Renal cortex interstitium (tissue), 11 donors: ENCODE measurements around the gene CENPF. TPM values are rescaled to one million over a fixed set of nuclear protein-coding genes. Genes with fewer than 3 reads are reported as not detected.
A peak's percentile ranks its signal among the peaks of the same experiment; 100 is the strongest.
"Not testable (repeated sequence)": the region's sequence is repeated elsewhere in the genome, so short reads cannot be mapped to it uniquely, and the experiment has no call there.

Experiments used
- DNase-seq, 11 donors: peaks; one replicate each; pipeline ENCODE4 v3.0.0-alpha.2; 2013; ENCODE audit warnings: low read depth in 9 of 11, low spot score in 4 of 11; ENCODE audit errors: extremely low read depth in 1 of 11
- polyA plus RNA-seq, 3 donors: library from polyadenylated mRNA; unstranded; fragments of 120-200 nt; gene quantifications; one replicate each; pipeline ENCODE4 v1.2.1, GENCODE V29; 2013; ENCODE audit not compliant: insufficient read length in 3 of 3

The CENPF gene
- polyA plus RNA-seq, 3 donors = 74.9 to 135 (median 112) TPM

- not testable (repeated sequence) for DNase-seq
Measured at GRCh38 chr1:214576120-214576519, 26.9 kb upstream of the CENPF start.

DNA sequence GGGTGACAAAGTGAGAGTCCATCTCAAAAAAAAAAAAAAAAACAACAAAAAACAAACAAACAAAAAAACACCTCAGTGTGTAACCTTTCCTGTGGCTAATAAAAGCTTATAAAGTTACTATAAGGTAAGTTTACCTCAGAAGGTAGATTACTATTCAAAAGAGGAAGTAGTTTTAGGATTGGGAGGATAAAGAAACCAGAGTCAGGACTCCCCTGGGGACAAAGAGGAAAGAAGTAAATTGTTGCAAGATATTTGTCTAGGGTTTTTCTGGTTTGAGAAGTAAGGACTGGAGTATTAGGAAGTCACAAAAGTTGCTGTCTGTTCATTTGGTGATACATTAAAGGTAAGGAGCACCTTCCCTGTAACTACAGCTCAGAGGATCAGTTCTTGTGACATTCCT is 23.8 kb upstream of the CENPF start:
- no peak for DNase-seq

DNA sequence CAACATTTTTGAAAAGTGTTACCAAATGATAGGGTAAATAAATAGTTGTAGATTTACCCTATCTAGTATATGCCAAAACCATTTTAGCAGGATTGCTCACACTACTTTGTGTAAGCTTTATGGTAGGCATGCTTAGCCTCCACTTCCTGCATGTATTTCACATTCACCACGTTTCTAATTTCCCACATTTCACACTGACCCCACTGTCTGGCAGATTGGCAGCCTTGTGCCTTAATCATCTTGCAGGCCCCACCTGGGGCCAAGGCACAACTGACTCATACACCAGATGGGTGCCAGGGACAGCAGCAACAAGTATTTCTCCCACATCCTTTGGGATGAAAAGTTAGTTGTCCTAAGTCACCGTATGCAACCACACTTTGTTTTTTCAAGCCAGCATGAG is 21.2 kb upstream of the CENPF start:
- no peak for DNase-seq

- no peak for DNase-seq
Measured at GRCh38 chr1:214582289-214582891, 20.6 kb upstream of the CENPF start.

GRCh38 chr1:214583113-214583512 is 19.9 kb upstream of the CENPF start:
- DNase-seq = no peak

DNA sequence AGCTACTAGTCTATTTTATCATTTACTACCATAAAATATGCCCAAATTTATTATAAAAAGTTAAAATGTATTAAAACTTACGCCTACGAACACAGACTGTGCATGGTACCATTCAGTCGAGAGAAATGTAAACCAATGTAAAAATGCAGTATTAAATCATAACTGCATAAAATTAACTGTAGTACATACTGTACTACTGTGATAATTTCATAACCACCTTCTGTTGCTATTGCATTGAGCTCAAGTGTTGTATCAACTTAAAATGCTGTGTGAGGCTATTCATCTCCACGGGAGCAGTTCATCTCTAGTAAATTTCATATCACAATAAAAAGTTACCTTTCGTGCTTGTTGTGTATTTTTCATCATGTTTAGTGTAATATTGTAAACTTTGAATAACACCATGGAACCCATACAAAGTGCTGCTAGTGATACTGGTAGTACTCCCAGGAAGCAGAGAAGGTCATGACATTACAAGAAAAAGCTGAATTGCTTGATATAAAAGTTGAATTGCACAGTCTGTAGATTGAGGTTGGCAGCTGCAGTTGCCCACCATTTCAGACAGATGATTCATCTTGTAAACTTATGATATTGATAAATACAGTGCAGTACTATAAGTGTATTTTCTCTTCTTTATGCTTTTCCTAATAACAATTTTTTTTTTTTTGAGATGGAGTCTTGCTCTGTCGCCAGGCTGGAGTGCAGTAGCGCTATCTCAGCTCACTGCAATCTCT is 19.0 kb upstream of the CENPF start:
- no peak for DNase-seq

DNA sequence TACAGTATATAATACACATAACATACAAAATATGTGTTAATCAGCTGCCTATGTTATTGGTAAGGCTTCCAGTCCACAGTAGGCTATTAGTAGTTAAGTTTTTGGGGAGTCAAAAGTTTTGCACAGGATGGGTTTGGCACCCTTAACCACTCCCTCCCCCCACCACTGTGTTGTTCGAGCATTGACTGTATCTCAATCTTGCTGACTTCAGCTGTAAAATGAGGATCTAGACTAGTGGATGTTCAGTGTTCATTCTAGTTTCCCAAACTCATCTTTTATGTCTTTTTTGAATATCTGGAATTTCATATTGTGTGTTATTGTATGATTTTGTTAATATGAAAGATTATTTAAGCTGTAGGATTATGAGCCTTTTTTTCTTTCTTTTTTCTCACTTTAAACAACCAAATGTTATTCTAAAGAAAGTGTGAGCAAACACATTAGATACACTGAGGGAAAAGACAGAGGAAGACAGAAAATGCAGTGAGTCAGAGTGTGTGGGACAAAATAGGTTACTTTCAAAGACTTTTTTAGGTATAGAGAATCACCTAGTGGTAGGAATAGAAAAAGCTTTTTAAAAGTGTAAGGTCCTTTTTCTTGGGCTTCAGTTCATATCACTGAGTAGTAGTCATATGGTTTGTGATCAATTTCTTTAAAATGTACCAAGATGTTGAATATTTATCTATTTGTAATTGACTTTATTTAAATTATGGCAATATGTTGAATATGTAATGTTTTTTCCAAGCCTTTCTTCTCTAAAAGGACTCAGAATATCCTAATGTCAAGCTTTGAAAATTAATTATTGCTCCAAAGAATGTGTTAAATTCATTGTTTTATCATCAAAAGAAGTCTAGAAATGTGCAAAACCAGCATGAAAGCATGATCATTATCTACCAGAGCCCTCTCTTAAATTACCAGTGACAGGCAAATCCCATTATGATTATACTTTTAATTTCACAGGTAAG is 17.9 kb upstream of the CENPF start:
- DNase-seq = peak in 2 of 11 donors; percentile 19 to 56

- no peak for DNase-seq
Measured at GRCh38 chr1:214586621-214587020, 16.4 kb upstream of the CENPF start.

GRCh38 chr1:214587165-214587564 is 15.8 kb upstream of the CENPF start:
- DNase-seq = no peak

- DNase-seq = no peak
Measured at GRCh38 chr1:214588963-214589597, 13.9 kb upstream of the CENPF start.

GRCh38 chr1:214590696-214591095 is 12.3 kb upstream of the CENPF start:
- no peak for DNase-seq

- not testable (repeated sequence) for DNase-seq
Measured at GRCh38 chr1:214591918-214592317, 11.1 kb upstream of the CENPF start.

DNA sequence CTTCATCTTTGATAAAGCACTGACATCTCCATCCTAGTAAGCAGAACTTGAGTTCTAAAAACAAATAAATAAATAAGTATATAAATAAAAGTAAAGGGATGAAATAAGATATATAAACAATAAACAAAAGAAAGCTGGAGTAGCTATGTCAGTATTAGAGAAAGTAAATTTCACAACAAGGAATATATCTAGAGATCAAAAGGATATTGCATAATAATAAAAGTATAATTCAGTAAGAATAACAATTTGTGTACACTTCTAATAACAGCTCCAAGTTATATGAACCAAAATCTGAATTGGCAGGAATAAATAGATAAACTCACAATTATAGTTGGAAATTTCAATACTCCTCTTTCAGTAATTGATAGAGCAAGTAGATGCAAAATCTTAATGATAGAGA is 9.8 kb upstream of the CENPF start:
- DNase-seq = no peak

- DNase-seq = no peak
Measured at GRCh38 chr1:214603819-214604252, 841 bp downstream of the CENPF start.

DNA sequence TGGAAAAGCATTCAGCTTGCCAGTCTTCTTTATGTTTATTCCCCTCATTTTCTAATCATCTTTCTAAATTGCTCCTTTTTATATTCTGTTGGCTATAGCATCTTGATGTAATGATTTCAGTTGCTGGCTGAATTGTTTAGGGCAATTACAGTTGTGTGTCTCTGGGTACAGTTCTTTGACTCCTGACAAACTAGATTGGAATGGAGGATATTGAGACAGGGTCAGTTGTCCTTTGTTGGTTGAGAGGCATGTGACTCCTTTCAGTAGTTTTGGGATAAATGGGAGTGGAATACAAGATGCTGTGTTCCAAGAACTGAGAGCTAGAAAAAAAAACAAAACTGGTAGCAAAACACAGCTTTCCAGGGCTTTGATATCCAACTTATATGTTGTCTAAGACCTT is 1.5 kb downstream of the CENPF start:
- DNase-seq = no peak

- DNase-seq = not testable (repeated sequence)
Measured at GRCh38 chr1:214605484-214605883, 2.5 kb downstream of the CENPF start.

DNA sequence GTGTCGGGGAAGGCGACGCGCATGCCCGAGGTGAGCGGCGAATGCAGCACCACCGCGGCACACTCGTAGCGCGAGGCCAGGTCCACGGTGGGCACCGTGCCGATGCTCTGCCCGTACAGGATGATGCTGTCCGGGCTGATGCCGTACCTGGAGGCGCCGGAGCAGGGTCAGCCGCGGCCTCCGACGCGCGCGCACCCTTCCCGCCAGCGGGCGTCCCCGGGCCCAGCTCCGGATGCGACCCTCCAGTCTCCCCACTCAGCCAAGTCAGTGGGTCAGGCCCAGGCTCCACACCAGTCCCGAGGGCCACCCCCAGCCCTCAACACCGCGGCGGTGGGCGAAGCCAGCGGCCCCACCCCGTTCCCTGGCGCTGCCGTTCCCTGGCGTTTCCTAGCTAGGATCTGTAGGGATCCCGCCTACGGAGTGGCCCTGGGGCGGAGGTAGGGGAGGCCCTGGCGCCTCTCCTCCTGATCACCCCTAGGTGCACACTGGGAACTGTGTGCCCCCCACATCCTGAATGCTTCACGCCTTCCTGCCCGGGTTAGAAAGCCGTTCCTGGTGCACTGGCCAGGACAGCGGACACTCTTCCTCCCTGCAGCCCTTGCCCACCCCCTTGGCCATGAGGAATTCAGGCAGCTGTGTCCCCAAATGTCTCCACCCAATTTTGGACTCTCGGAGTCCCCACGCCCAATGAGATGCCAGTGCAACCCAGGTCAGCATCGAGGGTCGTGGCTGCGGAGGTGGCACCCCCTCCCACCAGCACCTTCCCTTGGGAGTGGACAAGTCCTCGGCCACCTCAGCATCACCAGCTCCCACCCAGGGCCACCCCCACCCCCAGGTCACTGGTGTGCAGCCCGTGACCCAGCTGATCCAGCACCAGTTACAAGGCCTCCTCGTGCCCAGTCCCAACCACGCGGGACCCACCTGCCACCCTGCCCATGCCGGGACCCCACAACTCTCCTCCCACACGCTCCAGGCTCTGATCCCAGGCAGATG is 3.2 kb downstream of the CENPF start:
- not testable (repeated sequence) for DNase-seq
